ENCODE data around the gene GAMT.

Gene GAMT

GRCh38 chr19:1366899-1367870, 34.2 kb downstream of the GAMT start:
- DNase-seq (ENCODE audit: low read depth in 1 of 2, low spot score in 1 of 2): no peak

- no peak for DNase-seq (ENCODE audit: low read depth in 1 of 2, low spot score in 1 of 2)
Measured at GRCh38 chr19:1366296-1366695, 35.0 kb downstream of the GAMT start.

GRCh38 chr19:1365319-1366269, 35.7 kb downstream of the GAMT start:
- no peak for DNase-seq (ENCODE audit: low read depth in 1 of 2, low spot score in 1 of 2)

GRCh38 chr19:1364070-1364704, 37.2 kb downstream of the GAMT start:
- no peak for DNase-seq (ENCODE audit: low read depth in 1 of 2, low spot score in 1 of 2)

- DNase-seq (ENCODE audit: low read depth in 1 of 2, low spot score in 1 of 2): no peak
Measured at GRCh38 chr19:1363599-1363998, 37.7 kb downstream of the GAMT start.

GRCh38 chr19:1362387-1363257, 38.7 kb downstream of the GAMT start:
- DNase-seq (ENCODE audit: low read depth in 1 of 2, low spot score in 1 of 2): no peak

- no peak for DNase-seq (ENCODE audit: low read depth in 1 of 2, low spot score in 1 of 2)
Measured at GRCh38 chr19:1361601-1362386, 39.5 kb downstream of the GAMT start.

- no peak for DNase-seq (ENCODE audit: low read depth in 1 of 2, low spot score in 1 of 2)
Measured at GRCh38 chr19:1360818-1361461, 40.4 kb downstream of the GAMT start.

- DNase-seq (ENCODE audit: low read depth in 1 of 2, low spot score in 1 of 2): no peak
Measured at GRCh38 chr19:1360126-1360817, 41.1 kb downstream of the GAMT start.

- no peak for DNase-seq (ENCODE audit: low read depth in 1 of 2, low spot score in 1 of 2)
Measured at GRCh38 chr19:1357531-1358109, 43.7 kb downstream of the GAMT start.

- no peak for DNase-seq (ENCODE audit: low read depth in 1 of 2, low spot score in 1 of 2)
Measured at GRCh38 chr19:1356508-1356865, 44.9 kb downstream of the GAMT start.

GRCh38 chr19:1355568-1356507, 45.5 kb downstream of the GAMT start:
- no peak for DNase-seq (ENCODE audit: low read depth in 1 of 2, low spot score in 1 of 2)

- no peak for DNase-seq (ENCODE audit: low read depth in 1 of 2, low spot score in 1 of 2)
Measured at GRCh38 chr19:1354970-1355567, 46.3 kb downstream of the GAMT start.

- no peak for DNase-seq (ENCODE audit: low read depth in 1 of 2, low spot score in 1 of 2)
Measured at GRCh38 chr19:1353144-1353543, 48.2 kb downstream of the GAMT start.

GRCh38 chr19:1351381-1351851, 49.9 kb downstream of the GAMT start:
- no peak for DNase-seq (ENCODE audit: low read depth in 1 of 2, low spot score in 1 of 2)

- no peak for DNase-seq (ENCODE audit: low read depth in 1 of 2, low spot score in 1 of 2)
Measured at GRCh38 chr19:1350867-1351266, 50.5 kb downstream of the GAMT start.

GRCh38 chr19:1349211-1349610, 52.1 kb downstream of the GAMT start:
- no peak for DNase-seq (ENCODE audit: low read depth in 1 of 2, low spot score in 1 of 2)
